ENCODE measurements around the gene JMJD1C.

Gene JMJD1C

GRCh38 chr10:63157845-63158624 lies 307.7 kb downstream of the JMJD1C start:
- TF ChIP-seq EZH2phosphoT487 (conservative IDR thresholded peaks at IDR 0.05; ENCODE audit: low read length): no peak
- peak; percentile 87 for TF ChIP-seq CTCF (IDR thresholded peaks at IDR 0.05; ENCODE audit: insufficient read depth, low read length, poor library complexity, severe bottlenecking)
- no peaks in the 10 kb centered on the region for H3K9me3 ChIP-seq (ENCODE audit: insufficient read depth, low read length)
- H3F3A ChIP-seq (ENCODE audit: insufficient read depth): peaks cover 21% of the 10 kb centered on the region
- no peaks in the 10 kb centered on the region for H3K9me2 ChIP-seq (replicated peaks; ENCODE audit: insufficient read depth, low read length)
- no peak overlapping the region for H3K9ac ChIP-seq (ENCODE audit: low read length)
- H3K79me2 ChIP-seq (ENCODE audit: insufficient read depth, low read length): no peaks in the 10 kb centered on the region
- H2AFZ ChIP-seq (ENCODE audit: low read depth, low read length, severe bottlenecking): no peak overlapping the region
- no peak overlapping the region for H3K4me2 ChIP-seq (ENCODE audit: low read depth, low read length, poor library complexity, severe bottlenecking)
- no peak overlapping the region for H3K4me3 ChIP-seq (ENCODE audit: insufficient read depth, low read length, poor library complexity, severe bottlenecking)
- H3K27ac ChIP-seq (ENCODE audit: low read depth, low read length): no peak overlapping the region
- H3K36me3 ChIP-seq (ENCODE audit: low read length): 0 out of 2 replicates have a peak, but pooled peaks cover 3% of the 10 kb centered on the region
- no peaks in the 10 kb centered on the region for H3K27me3 ChIP-seq (ENCODE audit: low read length)
- no peaks in the 10 kb centered on the region for H4K20me1 ChIP-seq (ENCODE audit: low read depth, low read length)

DNA sequence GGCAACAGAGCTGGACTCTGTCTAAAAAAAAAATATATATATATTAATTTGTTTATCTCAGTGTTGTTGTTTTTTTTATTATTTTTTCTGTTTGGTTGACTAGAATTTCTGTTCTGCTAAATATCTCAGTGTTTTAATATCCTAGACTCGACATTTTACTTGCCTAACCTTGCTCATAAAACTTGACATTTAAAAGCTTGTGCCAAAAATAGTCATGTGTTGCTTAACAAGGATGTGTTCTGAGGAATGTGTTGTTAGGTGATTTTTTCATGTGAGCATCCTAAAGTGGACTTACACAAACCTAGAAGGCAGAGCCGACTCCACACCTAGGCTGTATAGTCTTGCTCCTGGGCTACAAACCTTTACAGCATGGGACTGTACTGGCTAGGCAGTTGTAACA lies 309.5 kb downstream of the JMJD1C start:
- Histone ChIP-seq H3K4me3 (ENCODE audit: insufficient read depth, low read length, poor library complexity, severe bottlenecking) (no peak overlapping the region), H3F3A (ENCODE audit: insufficient read depth) (peaks cover 18% of the 10 kb centered on the region), H3K79me2 (ENCODE audit: insufficient read depth, low read length) (no peaks in the 10 kb centered on the region), H3K27ac (ENCODE audit: low read depth, low read length) (no peak overlapping the region), H3K27me3 (ENCODE audit: low read length) (no peaks in the 10 kb centered on the region), H3K4me2 (ENCODE audit: low read depth, low read length, poor library complexity, severe bottlenecking) (no peak overlapping the region), H4K20me1 (ENCODE audit: low read depth, low read length) (no peaks in the 10 kb centered on the region), H3K36me3 (ENCODE audit: low read length) (0 out of 2 replicates have a peak, but pooled peaks cover 4% of the 10 kb centered on the region), H3K9me3 (ENCODE audit: insufficient read depth, low read length) (no peaks in the 10 kb centered on the region), H3K9me2 (replicated peaks; ENCODE audit: insufficient read depth, low read length) (no peaks in the 10 kb centered on the region), H3K9ac (ENCODE audit: low read length) (no peak overlapping the region), H2AFZ (ENCODE audit: low read depth, low read length, severe bottlenecking) (no peak overlapping the region)
- TF ChIP-seq EZH2phosphoT487 (conservative IDR thresholded peaks at IDR 0.05; ENCODE audit: low read length) (no peak), CTCF (IDR thresholded peaks at IDR 0.05; ENCODE audit: insufficient read depth, low read length, poor library complexity, severe bottlenecking) (no peak)

DNA sequence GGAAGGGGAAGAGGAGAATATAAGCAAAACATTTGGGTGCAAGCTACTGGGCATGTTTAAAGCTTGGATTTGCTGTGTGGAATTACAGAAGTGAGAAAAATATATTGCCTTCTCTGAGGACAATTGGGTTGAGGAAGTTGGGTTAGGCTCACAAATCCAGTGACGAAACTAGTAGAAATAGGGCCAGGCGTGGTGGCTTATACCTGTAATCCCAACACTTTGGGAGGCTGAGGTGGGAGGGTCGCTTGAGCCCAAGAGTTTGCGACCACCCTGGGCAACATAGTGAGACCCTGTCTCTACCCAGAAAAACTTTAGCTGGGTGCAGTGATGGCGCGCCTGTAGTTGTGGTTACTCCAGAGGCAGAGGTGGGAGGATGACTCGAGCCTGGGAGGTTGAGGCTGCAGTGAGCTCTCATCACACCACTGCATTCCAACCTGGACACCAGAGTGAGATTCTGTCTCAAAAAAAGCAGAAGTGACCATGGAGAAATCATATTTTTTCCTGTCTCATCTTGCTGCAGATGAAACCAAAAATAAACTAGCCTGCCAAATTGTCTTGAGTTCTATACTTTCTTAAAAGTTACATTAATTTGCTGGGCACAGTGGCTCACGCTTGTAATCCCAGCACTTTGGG lies 310.3 kb downstream of the JMJD1C start:
- H3K9me3 ChIP-seq (ENCODE audit: insufficient read depth, low read length): no peaks in the 10 kb centered on the region
- H3K9me2 ChIP-seq (replicated peaks; ENCODE audit: insufficient read depth, low read length): no peaks in the 10 kb centered on the region
- H3K36me3 ChIP-seq (ENCODE audit: low read length): 0 out of 2 replicates have a peak, but pooled peaks cover 4% of the 10 kb centered on the region
- H3K27ac ChIP-seq (ENCODE audit: low read depth, low read length): no peak overlapping the region
- TF ChIP-seq EZH2phosphoT487 (conservative IDR thresholded peaks at IDR 0.05; ENCODE audit: low read length): no peak
- no peaks in the 10 kb centered on the region for H3K79me2 ChIP-seq (ENCODE audit: insufficient read depth, low read length)
- H2AFZ ChIP-seq (ENCODE audit: low read depth, low read length, severe bottlenecking): no peak overlapping the region
- no peak overlapping the region for H3K4me3 ChIP-seq (ENCODE audit: insufficient read depth, low read length, poor library complexity, severe bottlenecking)
- H3K27me3 ChIP-seq (ENCODE audit: low read length): no peaks in the 10 kb centered on the region
- H4K20me1 ChIP-seq (ENCODE audit: low read depth, low read length): no peaks in the 10 kb centered on the region
- peaks cover 16% of the 10 kb centered on the region for H3F3A ChIP-seq (ENCODE audit: insufficient read depth)
- H3K4me2 ChIP-seq (ENCODE audit: low read depth, low read length, poor library complexity, severe bottlenecking): no peak overlapping the region
- no peak overlapping the region for H3K9ac ChIP-seq (ENCODE audit: low read length)

All from SU-DHL-6 (cell line).